A673 (cell line): ENCODE results near the gene TRIM52. TPM values are rescaled to one million over a fixed set of nuclear protein-coding genes. Genes with fewer than 3 reads are reported as not detected.
A peak's percentile ranks its signal among the peaks of the same experiment; 100 is the strongest.

ENCODE experiments used
- BruUV-seq: library from RNA; stranded (reverse); fragments of 400-500 nt; replicated peaks from 2 replicates; lab custom pipeline; 2021; lab: Mats Ljungman, UMichigan
- CTCF ChIA-PET: fragments of 300-600 bp; sonication (Branson Sonifier 250); formaldehyde crosslinking; loops from one replicate; lab custom pipeline; 2022; ENCODE audit warnings: antibody characterized with exemption; lab: Charles Lee
- POLR2A ChIA-PET: fragments of 300-600 bp; sonication (Branson Sonifier 250); formaldehyde crosslinking; loops from one replicate; lab custom pipeline; 2022; ENCODE audit warnings: antibody characterized with exemption; ENCODE audit not compliant: low non-redundant PET; lab: Charles Lee
- DNase-seq: peaks from one replicate; pipeline ENCODE4 v3.0.0-alpha.2; 2015; ENCODE audit warnings: low spot score
- H3K27ac ChIP-seq: fragments of 200-600 bp; sonication (generic); 2 replicates; pipeline ENCODE4 v1.5.1; 2016; ENCODE audit warnings: mixed run types, low read depth, mild to moderate bottlenecking, mixed read lengths, antibody characterized with exemption, low read length; ENCODE audit not compliant: poor library complexity, severe bottlenecking
- H3K27me3 ChIP-seq: fragments of 200-600 bp; sonication (generic); replicated peaks from 2 replicates; pipeline ENCODE4 v1.6.1; 2017; ENCODE audit warnings: mixed run types, low read depth, mild to moderate bottlenecking, mixed read lengths, antibody characterized with exemption, low read length; ENCODE audit not compliant: insufficient read depth, poor library complexity
- H3K36me3 ChIP-seq: fragments of 200-600 bp; sonication (generic); 2 replicates; pipeline ENCODE4 v1.6.1; 2016; ENCODE audit warnings: mixed run types, mild to moderate bottlenecking, mixed read lengths, antibody characterized with exemption, low read length; ENCODE audit not compliant: insufficient read depth, poor library complexity, severe bottlenecking
- H3K4me1 ChIP-seq: fragments of 200-600 bp; sonication (generic); 2 replicates; pipeline ENCODE4 v1.6.1; 2017; ENCODE audit warnings: mixed run types, mild to moderate bottlenecking, mixed read lengths, antibody characterized with exemption, low read length; ENCODE audit not compliant: insufficient read depth, poor library complexity, severe bottlenecking
- H3K4me3 ChIP-seq: fragments of 200-600 bp; sonication (generic); 2 replicates; pipeline ENCODE4 v1.5.1; 2016; ENCODE audit warnings: low read depth, mixed run types, mild to moderate bottlenecking, mixed read lengths, low read length; ENCODE audit not compliant: poor library complexity, severe bottlenecking
- H3K9me3 ChIP-seq: fragments of 200-600 bp; sonication (generic); 2 replicates; pipeline ENCODE4 v1.6.1; 2016; ENCODE audit warnings: mixed run types, low read depth, mild to moderate bottlenecking, mixed read lengths, antibody characterized with exemption, low read length; ENCODE audit not compliant: poor library complexity, severe bottlenecking
- CTCF ChIP-seq: fragments of 300-800, 200-600 bp; sonication (generic); conservative IDR thresholded peaks from 2 replicates; pipeline ENCODE4 v1.5.1; 2017; ENCODE audit warnings: low read depth, mild to moderate bottlenecking, antibody characterized with exemption, low read length, moderate library complexity, mixed read lengths
- EZH2 ChIP-seq: fragments of 200-600 bp; sonication (generic); IDR thresholded peaks from 2 replicates; pipeline ENCODE4 v1.6.1; 2017; ENCODE audit warnings: borderline replicate concordance, low read depth, mild to moderate bottlenecking, mixed read lengths, antibody characterized with exemption, low read length; ENCODE audit not compliant: poor library complexity, severe bottlenecking
- intact Hi-C: fragments of 100-400 bp; cut with micrococcal nuclease; formaldehyde crosslinking; loops from one replicate; pipeline ENCODE4 v1.10.0; 2022; ENCODE audit not compliant: unreplicated experiment
- total RNA-seq: library from RNA; stranded (reverse); gene quantifications from 2 replicates; pipeline ENCODE4 v1.2.3, GENCODE V29; 2021

The TRIM52 gene
- total RNA-seq, 1 experiment from 2014 or later, result 7.3 TPM

- no peaks in the 10 kb centered on the region for H3K36me3 ChIP-seq
- H3K27me3 ChIP-seq, result no peaks in the 10 kb centered on the region
- no TSS peak for BruUV-seq
- no peak overlapping the region for H3K27ac ChIP-seq
- peak overlapping the region; percentile 72 for H3K4me3 ChIP-seq
- POLR2A ChIA-PET, result no interaction called here
- intact Hi-C loops, result loop anchor here (1.0 kb wide), 2 partner anchors 10 to 20 kb away; no protein-coding TSS in a partner anchor
- H3K4me1 ChIP-seq, result peaks cover 6% of the 10 kb centered on the region
- CTCF ChIA-PET, result interaction anchor here (0.6 to 0.7 kb wide), 2 partner anchors 18 to 40 kb away, joined by 4 to 5 read pairs; no protein-coding TSS in a partner anchor
- TF ChIP-seq CTCF, result no peak
- TF ChIP-seq EZH2, result no peak
- H3K9me3 ChIP-seq, result no peaks in the 10 kb centered on the region
- DNase-seq, result no peak
These were observed 53.0 kb downstream of the TRIM52 start for GRCh38 chr5:181207960-181208253.

- TF ChIP-seq EZH2 (no peak), CTCF (no peak)
- Histone ChIP-seq H3K27me3 (no peaks in the 10 kb centered on the region), H3K4me3 (peak overlapping the region; percentile 72), H3K36me3 (no peaks in the 10 kb centered on the region), H3K9me3 (no peaks in the 10 kb centered on the region), H3K27ac (peak overlapping the region; percentile 85), H3K4me1 (peaks cover 6% of the 10 kb centered on the region)
- DNase-seq, result peak; percentile 93
- ChIA-PET CTCF (interaction anchor here (0.6 to 0.9 kb wide), 3 partner anchors 16 to 39 kb away, joined by 3 to 5 read pairs (median 4); partner anchors contain the start of gene TRIM41), POLR2A (no interaction called here)
- intact Hi-C loops, result loop anchor here (1.0 kb wide), 2 partner anchors 11 to 19 kb away; no protein-coding TSS in a partner anchor
- BruUV-seq, result TSS peak; percentile 100
These were observed 53.6 kb downstream of the TRIM52 start for GRCh38 chr5:181207214-181207959.

GRCh38 chr5:181205761-181206649, 54.9 kb downstream of the TRIM52 start:
- no peaks in the 10 kb centered on the region for H3K27me3 ChIP-seq
- H3K27ac ChIP-seq, result no peak overlapping the region
- CTCF ChIA-PET, result interaction anchor here (1.0 kb wide), 1 partner anchor 22 kb away, joined by 3 read pairs; no protein-coding TSS in a partner anchor
- peaks cover 6% of the 10 kb centered on the region for H3K4me1 ChIP-seq
- H3K36me3 ChIP-seq, result no peaks in the 10 kb centered on the region
- POLR2A ChIA-PET, result no interaction called here
- DNase-seq, result no peak
- no peaks in the 10 kb centered on the region for H3K9me3 ChIP-seq
- BruUV-seq, result no TSS peak
- intact Hi-C loops, result no loop called here
- peak overlapping the region; percentile 72 for H3K4me3 ChIP-seq
- TF ChIP-seq CTCF, result no peak
- TF ChIP-seq EZH2, result no peak
